GM12873 (cell line): Measurements from ENCODE around the gene INO80B.

Source experiments
- TF ChIP-seq, protein P1 (sequence below): IDR thresholded peaks from 2 replicates; pipeline ENCODE4 v1.5.1; 2012; ENCODE audit warnings: low read depth, mild to moderate bottlenecking, moderate library complexity, low read length, control low read depth; ENCODE audit not compliant: insufficient read depth; ENCODE audit errors: missing control alignments

Gene INO80B

DNA sequence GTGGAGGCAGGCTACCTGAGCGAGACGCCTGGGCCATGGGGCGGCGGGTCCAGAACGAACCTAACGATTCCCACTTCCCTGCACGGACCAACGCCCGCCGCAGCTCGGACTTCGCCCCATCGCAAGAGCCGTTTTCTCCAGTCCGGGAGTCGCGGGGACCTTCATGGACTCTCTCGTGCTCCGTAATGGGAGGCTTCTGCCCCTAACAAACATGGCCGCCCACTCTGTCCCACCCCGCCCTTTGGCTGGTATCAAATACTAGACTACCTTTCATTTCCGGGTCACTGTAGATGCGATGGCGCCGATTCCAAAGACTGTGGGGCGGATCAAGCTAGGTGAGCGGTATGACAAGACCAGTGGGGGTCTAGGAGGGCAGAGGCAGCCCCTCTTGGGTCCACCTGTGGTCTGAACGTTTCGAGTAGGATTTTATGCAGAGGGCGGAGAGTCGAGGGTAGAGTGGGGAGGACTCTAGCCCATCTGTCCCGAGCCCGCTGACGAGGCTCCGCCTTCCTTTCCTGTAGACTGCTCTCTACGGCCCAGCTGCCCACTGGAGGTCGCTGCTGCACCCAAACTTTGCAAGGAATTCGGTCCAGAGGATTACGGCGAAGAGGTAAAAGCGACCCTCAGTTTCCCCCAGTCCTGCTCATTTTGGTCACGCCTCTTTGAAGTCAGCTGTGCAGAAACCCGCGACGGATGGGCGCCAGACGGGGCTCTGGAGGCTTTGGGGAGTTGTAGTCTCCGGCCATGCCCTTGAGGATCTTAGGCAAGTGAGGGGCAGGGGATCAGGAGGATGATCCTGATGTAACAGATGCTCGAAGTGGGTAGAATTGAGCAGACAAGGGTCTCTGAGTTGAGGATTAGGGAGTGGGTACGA, 28.2 kb downstream of the INO80B start, which contains the start of the genes CCDC142 and TTC31:
CCDC142 (minus strand) TSS at position 198 of the 874 bp plus-strand sequence; CDS start at position 37, 161 bp downstream.
TTC31 (plus strand) TSS at position 281 of the 874 bp plus-strand sequence; CDS start at position 296, 15 bp downstream.
- TF ChIP-seq, protein P1, sequence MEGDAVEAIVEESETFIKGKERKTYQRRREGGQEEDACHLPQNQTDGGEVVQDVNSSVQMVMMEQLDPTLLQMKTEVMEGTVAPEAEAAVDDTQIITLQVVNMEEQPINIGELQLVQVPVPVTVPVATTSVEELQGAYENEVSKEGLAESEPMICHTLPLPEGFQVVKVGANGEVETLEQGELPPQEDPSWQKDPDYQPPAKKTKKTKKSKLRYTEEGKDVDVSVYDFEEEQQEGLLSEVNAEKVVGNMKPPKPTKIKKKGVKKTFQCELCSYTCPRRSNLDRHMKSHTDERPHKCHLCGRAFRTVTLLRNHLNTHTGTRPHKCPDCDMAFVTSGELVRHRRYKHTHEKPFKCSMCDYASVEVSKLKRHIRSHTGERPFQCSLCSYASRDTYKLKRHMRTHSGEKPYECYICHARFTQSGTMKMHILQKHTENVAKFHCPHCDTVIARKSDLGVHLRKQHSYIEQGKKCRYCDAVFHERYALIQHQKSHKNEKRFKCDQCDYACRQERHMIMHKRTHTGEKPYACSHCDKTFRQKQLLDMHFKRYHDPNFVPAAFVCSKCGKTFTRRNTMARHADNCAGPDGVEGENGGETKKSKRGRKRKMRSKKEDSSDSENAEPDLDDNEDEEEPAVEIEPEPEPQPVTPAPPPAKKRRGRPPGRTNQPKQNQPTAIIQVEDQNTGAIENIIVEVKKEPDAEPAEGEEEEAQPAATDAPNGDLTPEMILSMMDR: peak; percentile 94

DNA sequence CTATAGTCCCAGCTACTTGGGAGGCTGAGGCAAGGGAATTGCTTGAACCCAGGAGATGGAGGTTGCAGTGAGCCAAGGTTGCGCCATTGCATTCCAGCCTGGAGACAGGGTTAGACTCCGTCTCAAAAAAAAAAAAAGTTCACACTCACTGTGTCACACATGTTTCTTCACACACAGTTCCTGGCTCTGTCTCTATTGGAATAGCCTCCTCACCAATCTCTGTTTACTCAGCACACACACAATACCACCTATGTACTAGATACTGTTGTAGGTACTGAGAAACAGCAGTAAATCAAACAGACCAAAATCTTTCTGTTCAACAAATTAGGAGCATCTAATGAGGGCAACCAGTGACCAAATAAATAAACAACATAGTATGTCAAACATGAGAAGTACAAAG, 31.3 kb downstream of the INO80B start:
- TF ChIP-seq, protein P1: no peak

GRCh38 chr2:74488643-74489481, 34.0 kb downstream of the INO80B start:
- TF ChIP-seq, protein P1: no peak

DNA sequence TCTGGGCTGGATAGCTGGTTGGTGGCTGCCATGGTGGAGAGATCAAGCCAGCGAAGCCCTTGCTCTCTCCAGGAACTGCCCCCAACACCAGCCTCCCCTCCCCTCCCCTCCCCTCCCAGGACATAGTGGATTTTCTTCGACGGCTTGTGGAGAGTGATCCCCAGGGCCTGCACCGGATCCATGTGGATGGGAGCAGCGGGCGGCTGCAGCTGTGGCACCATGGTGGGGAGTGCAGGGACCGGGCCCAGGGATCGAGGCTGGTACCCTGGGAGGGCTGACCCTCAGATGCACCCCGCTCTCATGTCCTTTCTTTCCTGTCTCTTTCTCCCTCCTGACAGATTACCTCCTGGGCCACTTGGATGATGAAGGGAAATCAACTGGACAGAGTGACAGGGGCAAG, 35.0 kb downstream of the INO80B start:
- TF ChIP-seq, protein P1: no peak

DNA sequence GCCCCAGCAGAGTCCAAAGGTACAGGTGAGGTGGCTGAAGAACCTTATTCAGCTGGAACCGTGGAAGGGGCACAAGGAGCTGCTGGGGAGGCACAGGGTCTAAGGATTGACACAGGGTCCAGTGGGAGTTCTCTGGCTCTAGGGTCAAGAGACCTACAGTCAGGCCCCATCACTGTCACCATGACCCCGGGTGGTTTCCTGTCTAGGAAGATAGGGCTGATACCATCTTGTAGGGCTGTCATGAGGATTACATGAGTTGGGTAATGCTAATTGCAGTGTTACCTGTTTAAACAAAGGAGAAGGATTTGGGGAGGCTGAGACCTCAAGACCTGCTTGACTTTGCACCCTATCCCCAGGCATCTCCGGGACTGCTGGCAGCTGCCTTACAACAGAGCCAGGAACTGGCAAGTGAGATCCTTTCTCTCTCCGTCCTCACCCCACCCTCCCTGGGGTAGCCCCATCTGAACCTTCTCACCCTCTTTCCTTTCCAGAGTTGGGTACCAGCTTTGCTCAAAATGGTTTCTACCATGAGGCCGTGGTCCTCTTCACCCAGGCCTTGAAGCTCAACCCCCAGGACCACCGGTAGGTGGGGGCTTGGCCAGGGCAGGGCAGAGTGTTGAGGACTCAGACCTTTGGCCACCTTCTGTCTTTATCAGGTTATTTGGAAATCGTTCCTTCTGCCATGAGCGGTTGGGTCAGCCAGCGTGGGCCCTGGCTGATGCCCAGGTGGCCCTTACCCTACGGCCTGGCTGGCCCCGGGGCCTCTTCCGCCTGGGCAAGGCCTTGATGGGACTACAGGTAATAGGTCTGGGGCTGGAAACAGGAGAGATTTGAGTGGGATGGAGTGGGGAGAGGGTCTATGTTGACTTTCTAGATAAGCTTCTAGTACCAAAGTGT, 37.0 kb downstream of the INO80B start:
- TF ChIP-seq, protein P1: no peak

- TF ChIP-seq, protein P1: no peak
These were observed 38.7 kb downstream of the INO80B start for GRCh38 chr2:74493546-74493945.

- TF ChIP-seq, protein P1: no peak
These were observed 40.6 kb downstream of the INO80B start for GRCh38 chr2:74495440-74495839.
